Fibroblast of lung (primary cell): ENCODE data around the gene PLCL1.

ENCODE experiments used
- EZH2 ChIP-seq: IDR thresholded peaks from 2 replicates; pipeline ENCODE4 v1.5.1; 2012; ENCODE audit warnings: low read length, control low read depth, mild to moderate bottlenecking; ENCODE audit errors: missing control alignments
- TF ChIP-seq, protein P1 (sequence below), 2 donors: IDR thresholded peaks in 1 of 2; conservative IDR thresholded peaks in 1 of 2; 1 replicate in 1 of 2; 2 replicates in 1 of 2; pipeline ENCODE4 v1.5.1; 2011 to 2012; ENCODE audit warnings: low read length in 2 of 2, control low read depth in 1 of 2, inconsistent platforms in 1 of 2, low read depth in 1 of 2, mild to moderate bottlenecking in 1 of 2

- TF ChIP-seq, protein P1, sequence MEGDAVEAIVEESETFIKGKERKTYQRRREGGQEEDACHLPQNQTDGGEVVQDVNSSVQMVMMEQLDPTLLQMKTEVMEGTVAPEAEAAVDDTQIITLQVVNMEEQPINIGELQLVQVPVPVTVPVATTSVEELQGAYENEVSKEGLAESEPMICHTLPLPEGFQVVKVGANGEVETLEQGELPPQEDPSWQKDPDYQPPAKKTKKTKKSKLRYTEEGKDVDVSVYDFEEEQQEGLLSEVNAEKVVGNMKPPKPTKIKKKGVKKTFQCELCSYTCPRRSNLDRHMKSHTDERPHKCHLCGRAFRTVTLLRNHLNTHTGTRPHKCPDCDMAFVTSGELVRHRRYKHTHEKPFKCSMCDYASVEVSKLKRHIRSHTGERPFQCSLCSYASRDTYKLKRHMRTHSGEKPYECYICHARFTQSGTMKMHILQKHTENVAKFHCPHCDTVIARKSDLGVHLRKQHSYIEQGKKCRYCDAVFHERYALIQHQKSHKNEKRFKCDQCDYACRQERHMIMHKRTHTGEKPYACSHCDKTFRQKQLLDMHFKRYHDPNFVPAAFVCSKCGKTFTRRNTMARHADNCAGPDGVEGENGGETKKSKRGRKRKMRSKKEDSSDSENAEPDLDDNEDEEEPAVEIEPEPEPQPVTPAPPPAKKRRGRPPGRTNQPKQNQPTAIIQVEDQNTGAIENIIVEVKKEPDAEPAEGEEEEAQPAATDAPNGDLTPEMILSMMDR (conservative IDR thresholded peaks at IDR 0.05 in 1 of 2, IDR thresholded peaks at IDR 0.05 in 1 of 2; ENCODE audit: low read depth in 1 of 2, low read length in 2 of 2), result no peak
- no peak for TF ChIP-seq EZH2
Observed at GRCh38 chr2:197969391-197969893, 165.0 kb downstream of the PLCL1 start.
